Upper lobe of left lung (tissue), 4 donors: ENCODE measurements around the gene GPR87.

ENCODE experiments used
- CTCF ChIP-seq, 6 experiments: fragments of 450-650 bp in 4 of 6; fragments of 200-600 bp in 2 of 6; sonication (generic) in 2 of 6; IDR thresholded peaks; one replicate each; pipeline ENCODE4 v1.5.1; 2016 to 2019; ENCODE audit warnings: antibody characterized with exemption in 6 of 6
- POLR2A ChIP-seq, 4 donors: fragments of 450-650 bp; IDR thresholded peaks; one replicate each; pipeline ENCODE4 v1.5.1; 2016 to 2017; ENCODE audit warnings: antibody characterized with exemption in 4 of 4, mild to moderate bottlenecking in 2 of 4
- POLR2AphosphoS5 ChIP-seq, 2 donors: sonication (generic); formaldehyde crosslinking; IDR thresholded peaks; one replicate each; pipeline ENCODE4 v1.5.1; 2017; ENCODE audit warnings: antibody characterized with exemption in 2 of 2

- TF ChIP-seq POLR2A (IDR thresholded peaks at IDR 0.05) (no peak), CTCF (IDR thresholded peaks at IDR 0.05) (no peak), POLR2AphosphoS5 (IDR thresholded peaks at IDR 0.05) (no peak)
These were observed 40.0 kb downstream of the GPR87 start for GRCh38 chr3:151276687-151277042.
